Adrenal gland (tissue), 12 donors: ENCODE data around the gene REXO2. TPM values are rescaled to one million over a fixed set of nuclear protein-coding genes. Genes with fewer than 3 reads are reported as not detected.
A peak's percentile ranks its signal among the peaks of the same experiment; 100 is the strongest.

Experiments
- DNase-seq, 7 donors: peaks; one replicate each; pipeline ENCODE4 v3.0.0-alpha.2; 2019 to 2020
- H3K27ac ChIP-seq, 5 donors: fragments of 200-600 bp; sonication (generic) in 4 of 5; 1 replicate in 3 of 5; 2 replicates in 2 of 5; pipeline versions ENCODE4 v1.5.1 to v1.8.0; 2016 to 2020; ENCODE audit warnings: mild to moderate bottlenecking in 1 of 5
- H3K27me3 ChIP-seq: fragments of 200-600 bp; 2 replicates; pipeline ENCODE4 v1.8.0; 2021
- H3K36me3 ChIP-seq, 2 donors: fragments of 200-600 bp; replicated peaks in 1 of 2; 1 replicate in 1 of 2; 2 replicates in 1 of 2; pipeline versions ENCODE4 v1.5.1 to v1.8.0; 2018 to 2022
- H3K4me1 ChIP-seq, 2 donors: fragments of 200-600 bp; replicated peaks in 1 of 2; 1 replicate in 1 of 2; 2 replicates in 1 of 2; pipeline versions ENCODE4 v1.5.1 to v1.8.0; 2018 to 2021
- H3K4me3 ChIP-seq, 4 donors: fragments of 200-600 bp; sonication (generic) in 3 of 4; one replicate each; pipeline ENCODE4 v1.5.1; 2016 to 2018
- H3K9me3 ChIP-seq, 3 donors: fragments of 200-600 bp; sonication (generic) in 1 of 3; replicated peaks in 1 of 3; 1 replicate in 2 of 3; 2 replicates in 1 of 3; pipeline versions ENCODE4 v1.5.1 to v1.8.0; 2016 to 2021
- CTCF ChIP-seq, 6 experiments: fragments of 450-650 bp in 4 of 6; fragments of 200-600 bp in 2 of 6; sonication (generic) in 1 of 6; IDR thresholded peaks; 1 replicate in 5 of 6; 2 replicates in 1 of 6; pipeline versions ENCODE4 v1.5.1 to v1.8.0; 2016 to 2021; ENCODE audit warnings: antibody characterized with exemption in 6 of 6, mild to moderate bottlenecking in 2 of 6, moderate library complexity in 1 of 6
- POLR2A ChIP-seq, 2 donors: fragments of 450-650 bp; IDR thresholded peaks; one replicate each; pipeline ENCODE4 v1.6.1; 2017; ENCODE audit warnings: antibody characterized with exemption in 2 of 2, mild to moderate bottlenecking in 2 of 2, moderate library complexity in 1 of 2
- WGBS, 4 donors: extraction: QIAGEN DNeasy Blood & Tissue Kit in 2 of 4; methylation state at CpG; one replicate each; pipeline versions ENCODE4 v1.1.5 to v1.1.7; 2013 to 2017; 5-methylcytosine and 5-hydroxymethylcytosine counted together
- intact Hi-C, 2 donors: fragments of 100-400 bp; cut with DNase I; formaldehyde crosslinking; loops; one replicate each; pipeline versions ENCODE4 v1.14.1 to v1.15.0; 2022 to 2023
- polyA plus RNA-seq, 3 donors: library from polyadenylated mRNA; stranded (reverse); fragments of 200-250 nt in 2 of 3; fragments of 350-450 nt in 1 of 3; fragmentation: Illumina TruSeq in 1 of 3; extraction: RNeasy Lipid Tissue Mini Kit (QIAGEN cat#74804) in 1 of 3; gene quantifications; one replicate each; pipeline ENCODE4 v1.2.3, GENCODE V29; 2013 to 2014
- total RNA-seq, 9 donors: library from RNA; depleted of rRNA in 4 of 9; stranded (reverse); fragments of >200 nt in 4 of 9; fragments of 120-200 nt in 1 of 9; fragmentation: NEBNext Ultra II Directional in 1 of 9; extraction: Animal tissue kit (Norgen Biotek cat#: 25700) in 1 of 9; gene quantifications; one replicate each; pipeline versions ENCODE4 v1.1.0 to v1.2.4, GENCODE V29; 2013 to 2023
- donor health status: healthy with polysubstance abuse.
- donor health status: Bipolar disorder and iron deficiency.
- donor health status: DM: yes; HTN: yes; CAD: no.
- donor health status: DM: no; HTN: no; CAD: no.
- donor health status: DM: no; HTN: no; CAD: no.
- donor health status: DM: yes; HTN: yes; CAD: no.

REXO2 gene
- total and polyA plus RNA-seq, 12 donors: 50.5 to 211 (median 107) TPM

GRCh38 chr11:114399490-114400215, 39.6 kb upstream of the REXO2 start:
- Histone ChIP-seq H3K4me1 (peaks cover 14 to 48% of the 10 kb centered on the region in 2 donors), H3K36me3 (no peaks in the 10 kb centered on the region), H3K9me3 (no peaks in the 10 kb centered on the region), H3K4me3 (peak overlapping the region; percentile 28 to 89 (median 66)), H3K27ac (peak overlapping the region; percentile 90 to 99 (median 95)), H3K27me3 (no peaks in the 10 kb centered on the region)
- peak in 1 of 7 donors; percentile 67 for DNase-seq
- 5 to 6% (median 6%) methylated on average over 25 to 29 of the region's 29 CpGs for WGBS, 4 donors
- intact Hi-C loops: no loop called here
- TF ChIP-seq CTCF (IDR thresholded peaks at IDR 0.05) (no peak), POLR2A (IDR thresholded peaks at IDR 0.05) (no peak)

GRCh38 chr11:114400216-114400914, 38.9 kb upstream of the REXO2 start, which contains the start of the genes C11orf71 and RBM7:
C11orf71 (minus strand) TSS chr11:114400511; CDS start chr11:114400331, 180 bp downstream.
RBM7 (plus strand) TSS chr11:114400666; CDS start chr11:114400672, 6 bp downstream.
- Histone ChIP-seq H3K4me1 (peaks cover 14 to 53% of the 10 kb centered on the region in 2 donors), H3K9me3 (no peaks in the 10 kb centered on the region), H3K4me3 (peak within 1 kb of the TSS; percentile 43 to 89 (median 66)), H3K27ac (peak within 1 kb of the TSS; percentile 90 to 99 (median 95)), H3K27me3 (no peaks in the 10 kb centered on the region), H3K36me3 (no peaks in the 10 kb centered on the region)
- 0 to 1% (median 0%) methylated on average over 42 to 65 of the region's 65 CpGs for WGBS, 4 donors
- TF ChIP-seq POLR2A (IDR thresholded peaks at IDR 0.05): peak; percentile 94 to 98
- TF ChIP-seq CTCF (IDR thresholded peaks at IDR 0.05): peak in 1 of 6 experiments; percentile 8
- DNase-seq: peak; percentile 98 to 99 (median 98)
- intact Hi-C loops: no loop called here

GRCh38 chr11:114400915-114401223, 38.4 kb upstream of the REXO2 start:
- Histone ChIP-seq H3K36me3 (peaks cover 0 to 1% of the 10 kb centered on the region in 2 donors), H3K4me1 (peaks cover 14 to 53% of the 10 kb centered on the region in 2 donors), H3K27me3 (no peaks in the 10 kb centered on the region), H3K27ac (peak overlapping the region; percentile 90 to 99 (median 95)), H3K4me3 (peak overlapping the region; percentile 43 to 89 (median 66)), H3K9me3 (no peaks in the 10 kb centered on the region)
- intact Hi-C loops: no loop called here
- no peak for TF ChIP-seq POLR2A (IDR thresholded peaks at IDR 0.05)
- TF ChIP-seq CTCF (IDR thresholded peaks at IDR 0.05): no peak
- no peak for DNase-seq
- 0% methylated on average over 8 of the region's 8 CpGs for WGBS, 4 donors

- Histone ChIP-seq H3K4me3 (peak overlapping the region in 3 of 4 donors; percentile 43 to 89 (median 88)), H3K27me3 (no peaks in the 10 kb centered on the region), H3K4me1 (peaks cover 14 to 53% of the 10 kb centered on the region in 2 donors), H3K36me3 (peaks cover 0 to 5% of the 10 kb centered on the region in 2 donors), H3K27ac (peak overlapping the region; percentile 90 to 99 (median 95)), H3K9me3 (no peaks in the 10 kb centered on the region)
- no peak for DNase-seq
- TF ChIP-seq CTCF (IDR thresholded peaks at IDR 0.05) (peak in 1 of 6 experiments; percentile 4), POLR2A (IDR thresholded peaks at IDR 0.05) (no peak)
- WGBS, 4 donors: 1 to 4% (median 2%) methylated on average over 4 of the region's 4 CpGs
- intact Hi-C loops: no loop called here
These were observed 38.0 kb upstream of the REXO2 start for GRCh38 chr11:114401311-114401710.
